Peyer's patch (tissue), 4 donors: Measurements from ENCODE around the gene POLDIP3.

Source experiments
- POLR2A ChIP-seq, 2 donors: fragments of 450-650 bp; IDR thresholded peaks; one replicate each; pipeline ENCODE4 v1.5.1; 2017; ENCODE audit warnings: antibody characterized with exemption in 2 of 2, mild to moderate bottlenecking in 2 of 2, moderate library complexity in 2 of 2
- TF ChIP-seq, protein P1 (sequence below), 6 experiments: fragments of 450-650 bp in 4 of 6; fragments of 200-600 bp in 2 of 6; sonication (generic) in 1 of 6; IDR thresholded peaks; one replicate each; pipeline ENCODE4 v1.5.1; 2017 to 2019; ENCODE audit warnings: antibody characterized with exemption in 6 of 6, mild to moderate bottlenecking in 3 of 6, moderate library complexity in 1 of 6

- TF ChIP-seq, protein P1, sequence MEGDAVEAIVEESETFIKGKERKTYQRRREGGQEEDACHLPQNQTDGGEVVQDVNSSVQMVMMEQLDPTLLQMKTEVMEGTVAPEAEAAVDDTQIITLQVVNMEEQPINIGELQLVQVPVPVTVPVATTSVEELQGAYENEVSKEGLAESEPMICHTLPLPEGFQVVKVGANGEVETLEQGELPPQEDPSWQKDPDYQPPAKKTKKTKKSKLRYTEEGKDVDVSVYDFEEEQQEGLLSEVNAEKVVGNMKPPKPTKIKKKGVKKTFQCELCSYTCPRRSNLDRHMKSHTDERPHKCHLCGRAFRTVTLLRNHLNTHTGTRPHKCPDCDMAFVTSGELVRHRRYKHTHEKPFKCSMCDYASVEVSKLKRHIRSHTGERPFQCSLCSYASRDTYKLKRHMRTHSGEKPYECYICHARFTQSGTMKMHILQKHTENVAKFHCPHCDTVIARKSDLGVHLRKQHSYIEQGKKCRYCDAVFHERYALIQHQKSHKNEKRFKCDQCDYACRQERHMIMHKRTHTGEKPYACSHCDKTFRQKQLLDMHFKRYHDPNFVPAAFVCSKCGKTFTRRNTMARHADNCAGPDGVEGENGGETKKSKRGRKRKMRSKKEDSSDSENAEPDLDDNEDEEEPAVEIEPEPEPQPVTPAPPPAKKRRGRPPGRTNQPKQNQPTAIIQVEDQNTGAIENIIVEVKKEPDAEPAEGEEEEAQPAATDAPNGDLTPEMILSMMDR (IDR thresholded peaks at IDR 0.05), result no peak
- no peak for TF ChIP-seq POLR2A (IDR thresholded peaks at IDR 0.05)
Observed at GRCh38 chr22:42620084-42620483, 5.4 kb upstream of the POLDIP3 start.
